GM12878 (cell line): ENCODE results near the gene ZNF841. TPM values are rescaled to one million over a fixed set of nuclear protein-coding genes. Genes with fewer than 3 reads are reported as not detected.

Source experiments
- ATAC-seq: fragments of 200-7000 bp; cut with Tn5 transposase; 3 replicates; pipeline ENCODE4 v1.9.1; 2020; ENCODE audit warnings: mild to moderate bottlenecking, moderate library complexity
- BruUV-seq: library from RNA; stranded (reverse); fragments of 400-500 nt; replicated peaks from 2 replicates; lab custom pipeline; 2021; lab: Mats Ljungman, UMichigan
- CTCF ChIA-PET: fragments of 300-600 bp; sonication (Branson Sonifier 250); formaldehyde crosslinking; extraction: SDS; loops from one replicate; lab custom pipeline; 2021; ENCODE audit warnings: inconsistent platforms; lab: Yijun Ruan, JAX
- POLR2A ChIA-PET: fragments of 350-600 bp; formaldehyde crosslinking; extraction: SDS; loops from one replicate; lab custom pipeline; 2021; ENCODE audit warnings: inconsistent platforms; lab: Charles Lee
- RAD21 ChIA-PET: fragments of 300-600 bp; sonication (Branson Sonifier 250); formaldehyde crosslinking; loops from one replicate; lab custom pipeline; 2023; ENCODE audit warnings: antibody characterized with exemption; ENCODE audit not compliant: unreplicated experiment; lab: Charles Lee
- SMC1A ChIA-PET: fragments of 300-600 bp; sonication (Branson Sonifier 250); formaldehyde crosslinking; loops from one replicate; lab custom pipeline; 2023; ENCODE audit not compliant: unreplicated experiment, uncharacterized antibody; lab: Charles Lee
- DNase-seq: peaks from one replicate; pipeline ENCODE4 v3.0.0-alpha.2; 2011; ENCODE audit warnings: low read depth, low spot score
- FAIRE-seq: peaks from 3 replicates; lab custom pipeline; 2011; peaks lifted over from hg19 to GRCh38; lab: Jason Lieb, UNC
- H2AFZ ChIP-seq: 2 replicates; pipeline ENCODE4 v1.6.0; 2011; ENCODE audit warnings: low read depth, low read length, control low read depth; ENCODE audit not compliant: control insufficient read depth
- H3K27ac ChIP-seq: 2 replicates; pipeline ENCODE4 v1.5.1; 2011; ENCODE audit warnings: control low read depth; ENCODE audit not compliant: control insufficient read depth, insufficient read depth
- H3K27me3 ChIP-seq, 2 experiments: replicated peaks in 1 of 2; 2 replicates each; pipeline versions ENCODE4 v1.6.0 to v1.6.1; 2011; ENCODE audit warnings: low read length in 1 of 2; ENCODE audit not compliant: control insufficient read depth in 2 of 2, insufficient read depth in 2 of 2
- H3K36me3 ChIP-seq, 2 experiments: 2 replicates each; pipeline ENCODE4 v1.5.1; 2011; ENCODE audit warnings: low read length in 1 of 2; ENCODE audit not compliant: control insufficient read depth in 2 of 2, insufficient read depth in 2 of 2
- H3K4me1 ChIP-seq: 2 replicates; pipeline ENCODE4 v1.6.1; 2011; ENCODE audit warnings: mild to moderate bottlenecking, low read length, moderate library complexity, mixed read lengths; ENCODE audit not compliant: control insufficient read depth, insufficient read depth
- H3K4me2 ChIP-seq: 2 replicates; pipeline ENCODE4 v1.6.0; 2011; ENCODE audit warnings: control low read depth; ENCODE audit not compliant: control insufficient read depth, insufficient read depth
- H3K4me3 ChIP-seq: fragments of 200-600 bp; sonication (generic); 2 replicates; pipeline ENCODE4 v1.5.1; 2016
- H3K79me2 ChIP-seq: 2 replicates; pipeline ENCODE4 v1.6.0; 2011; ENCODE audit warnings: low read length; ENCODE audit not compliant: control insufficient read depth, insufficient read depth
- H3K9ac ChIP-seq: 2 replicates; pipeline ENCODE4 v1.8.0; 2011; ENCODE audit warnings: low read length, control low read depth, mixed read lengths; ENCODE audit not compliant: control insufficient read depth, insufficient read depth
- H3K9me3 ChIP-seq: replicated peaks from 3 replicates; pipeline ENCODE4 v1.5.1; 2011; ENCODE audit warnings: mild to moderate bottlenecking, low read length; ENCODE audit not compliant: control insufficient read depth, insufficient read depth
- H4K20me1 ChIP-seq: 2 replicates; pipeline ENCODE4 v1.6.0; 2011; ENCODE audit not compliant: control insufficient read depth, insufficient read depth
- CHD4 ChIP-seq: fragments of 200-600 bp; sonication (generic); IDR thresholded peaks from 2 replicates; pipeline ENCODE4 v1.6.1; 2016; ENCODE audit warnings: mild to moderate bottlenecking
- GATAD2B ChIP-seq: fragments of 450-650 bp; conservative IDR thresholded peaks from 2 replicates; pipeline ENCODE4 v1.6.1; 2017; ENCODE audit warnings: low read depth, mild to moderate bottlenecking, moderate library complexity
- IRF4 ChIP-seq: IDR thresholded peaks from 2 replicates; pipeline ENCODE4 v1.6.1; 2011; ENCODE audit warnings: low read depth, low read length
- ZNF24 ChIP-seq: fragments of 450-650 bp; IDR thresholded peaks from 2 replicates; pipeline ENCODE4 v1.6.1; 2017; ENCODE audit warnings: antibody characterized with exemption, mild to moderate bottlenecking
- in situ Hi-C: fragments of 300-500 bp; cut with MboI; formaldehyde crosslinking; loops from 9 replicates; pipeline ENCODE4 v1.14.3; 2018; ENCODE audit warnings: mixed read lengths
- intact Hi-C: fragments of 100-400 bp; cut with micrococcal nuclease; formaldehyde crosslinking; loops from one replicate; pipeline ENCODE4 v1.14.2; 2022; ENCODE audit not compliant: unreplicated experiment
- polyA plus RNA-seq, 11 experiments: library from polyadenylated mRNA; depleted of rRNA in 4 of 11; unstranded in 6 of 11; stranded (reverse) in 5 of 11; fragments of >200 nt; fragmentation: Nextera tagmentation in 4 of 11; fragmentation: Illumina TruSeq in 1 of 11; extraction: Ambion mirVana in 4 of 11; extraction: Trizol in 1 of 11; gene quantifications; 1 replicate in 1 of 11; 2 replicates in 10 of 11; pipeline versions ENCODE4 v1.2.1 to v1.2.3, GENCODE V29; 2011 to 2016; ENCODE audit warnings: inconsistent platforms in 2 of 11, missing spikeins in 2 of 11, low read depth in 1 of 11
- total RNA-seq, 4 experiments: library from RNA; depleted of rRNA in 3 of 4; stranded (reverse); fragments of >200 nt in 3 of 4; fragmentation: Illumina TruSeq in 1 of 4; extraction: Trizol in 1 of 4; gene quantifications; 2 replicates each; pipeline versions ENCODE4 v1.2.1 to v1.2.3, GENCODE V29; 2013 to 2021
- TF ChIP-seq, protein P1 (sequence below): fragments of 450-650 bp; IDR thresholded peaks from 2 replicates; pipeline ENCODE4 v1.6.1; 2016; ENCODE audit warnings: mild to moderate bottlenecking, moderate library complexity, borderline replicate concordance
- TF ChIP-seq, protein P2 (sequence below): IDR thresholded peaks from 2 replicates; pipeline ENCODE4 v1.6.1; 2012; ENCODE audit warnings: low read length, inconsistent platforms
- TF ChIP-seq, protein P3 (sequence below): fragments of 450-650 bp; IDR thresholded peaks from 2 replicates; pipeline ENCODE4 v1.6.1; 2017; ENCODE audit warnings: low read depth, mild to moderate bottlenecking, moderate library complexity
- TF ChIP-seq, protein P4 (sequence below): fragments of 450-650 bp; IDR thresholded peaks from 2 replicates; pipeline ENCODE4 v1.6.1; 2017; ENCODE audit warnings: antibody characterized with exemption, mild to moderate bottlenecking, moderate library complexity
- TF ChIP-seq, protein P5 (sequence below): fragments of 150-350 bp; IDR thresholded peaks from 2 replicates; pipeline ENCODE4 v1.6.1; 2016; ENCODE audit warnings: low read depth, low read length

The ZNF841 gene
- total and polyA plus RNA-seq, 10 of the 15 experiments (the other 5 are each of a cell fraction or from before 2014, with no cell fraction given), result 1.4 to 15.0 (median 8.2) TPM

DNA sequence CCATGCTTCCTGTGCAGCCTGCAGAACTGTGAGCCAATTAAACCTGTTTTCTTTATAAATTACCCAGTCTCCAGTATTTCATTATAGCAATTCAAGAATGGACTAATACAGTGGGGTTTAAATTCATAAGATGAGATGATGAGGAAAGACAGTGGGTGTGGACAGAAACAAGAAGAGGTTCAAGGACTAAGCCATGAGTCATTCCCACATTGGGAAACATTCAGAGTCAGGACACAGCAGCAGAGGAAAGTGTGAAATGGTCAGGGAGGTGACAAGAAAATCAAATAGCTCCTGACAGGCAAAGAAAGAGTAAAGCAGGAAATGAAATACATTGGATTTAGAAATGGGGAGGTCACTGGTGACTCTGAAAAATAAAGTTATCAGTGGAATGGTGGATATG is 9.1 kb downstream of the ZNF841 start:
- in situ Hi-C loops (no loop called here), intact Hi-C loops (no loop called here)
- H3K4me3 ChIP-seq, result no peak overlapping the region
- no TSS peak for BruUV-seq
- no peak for TF ChIP-seq ZNF24
- TF ChIP-seq, protein P1, sequence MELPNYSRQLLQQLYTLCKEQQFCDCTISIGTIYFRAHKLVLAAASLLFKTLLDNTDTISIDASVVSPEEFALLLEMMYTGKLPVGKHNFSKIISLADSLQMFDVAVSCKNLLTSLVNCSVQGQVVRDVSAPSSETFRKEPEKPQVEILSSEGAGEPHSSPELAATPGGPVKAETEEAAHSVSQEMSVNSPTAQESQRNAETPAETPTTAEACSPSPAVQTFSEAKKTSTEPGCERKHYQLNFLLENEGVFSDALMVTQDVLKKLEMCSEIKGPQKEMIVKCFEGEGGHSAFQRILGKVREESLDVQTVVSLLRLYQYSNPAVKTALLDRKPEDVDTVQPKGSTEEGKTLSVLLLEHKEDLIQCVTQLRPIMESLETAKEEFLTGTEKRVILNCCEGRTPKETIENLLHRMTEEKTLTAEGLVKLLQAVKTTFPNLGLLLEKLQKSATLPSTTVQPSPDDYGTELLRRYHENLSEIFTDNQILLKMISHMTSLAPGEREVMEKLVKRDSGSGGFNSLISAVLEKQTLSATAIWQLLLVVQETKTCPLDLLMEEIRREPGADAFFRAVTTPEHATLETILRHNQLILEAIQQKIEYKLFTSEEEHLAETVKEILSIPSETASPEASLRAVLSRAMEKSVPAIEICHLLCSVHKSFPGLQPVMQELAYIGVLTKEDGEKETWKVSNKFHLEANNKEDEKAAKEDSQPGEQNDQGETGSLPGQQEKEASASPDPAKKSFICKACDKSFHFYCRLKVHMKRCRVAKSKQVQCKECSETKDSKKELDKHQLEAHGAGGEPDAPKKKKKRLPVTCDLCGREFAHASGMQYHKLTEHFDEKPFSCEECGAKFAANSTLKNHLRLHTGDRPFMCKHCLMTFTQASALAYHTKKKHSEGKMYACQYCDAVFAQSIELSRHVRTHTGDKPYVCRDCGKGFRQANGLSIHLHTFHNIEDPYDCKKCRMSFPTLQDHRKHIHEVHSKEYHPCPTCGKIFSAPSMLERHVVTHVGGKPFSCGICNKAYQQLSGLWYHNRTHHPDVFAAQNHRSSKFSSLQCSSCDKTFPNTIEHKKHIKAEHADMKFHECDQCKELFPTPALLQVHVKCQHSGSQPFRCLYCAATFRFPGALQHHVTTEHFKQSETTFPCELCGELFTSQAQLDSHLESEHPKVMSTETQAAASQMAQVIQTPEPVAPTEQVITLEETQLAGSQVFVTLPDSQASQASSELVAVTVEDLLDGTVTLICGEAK, result no peak
- TF ChIP-seq IRF4, result no peak
- TF ChIP-seq GATAD2B, result no peak
- TF ChIP-seq, protein P2, sequence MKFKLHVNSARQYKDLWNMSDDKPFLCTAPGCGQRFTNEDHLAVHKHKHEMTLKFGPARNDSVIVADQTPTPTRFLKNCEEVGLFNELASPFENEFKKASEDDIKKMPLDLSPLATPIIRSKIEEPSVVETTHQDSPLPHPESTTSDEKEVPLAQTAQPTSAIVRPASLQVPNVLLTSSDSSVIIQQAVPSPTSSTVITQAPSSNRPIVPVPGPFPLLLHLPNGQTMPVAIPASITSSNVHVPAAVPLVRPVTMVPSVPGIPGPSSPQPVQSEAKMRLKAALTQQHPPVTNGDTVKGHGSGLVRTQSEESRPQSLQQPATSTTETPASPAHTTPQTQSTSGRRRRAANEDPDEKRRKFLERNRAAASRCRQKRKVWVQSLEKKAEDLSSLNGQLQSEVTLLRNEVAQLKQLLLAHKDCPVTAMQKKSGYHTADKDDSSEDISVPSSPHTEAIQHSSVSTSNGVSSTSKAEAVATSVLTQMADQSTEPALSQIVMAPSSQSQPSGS, result no peak
- TF ChIP-seq, protein P3, sequence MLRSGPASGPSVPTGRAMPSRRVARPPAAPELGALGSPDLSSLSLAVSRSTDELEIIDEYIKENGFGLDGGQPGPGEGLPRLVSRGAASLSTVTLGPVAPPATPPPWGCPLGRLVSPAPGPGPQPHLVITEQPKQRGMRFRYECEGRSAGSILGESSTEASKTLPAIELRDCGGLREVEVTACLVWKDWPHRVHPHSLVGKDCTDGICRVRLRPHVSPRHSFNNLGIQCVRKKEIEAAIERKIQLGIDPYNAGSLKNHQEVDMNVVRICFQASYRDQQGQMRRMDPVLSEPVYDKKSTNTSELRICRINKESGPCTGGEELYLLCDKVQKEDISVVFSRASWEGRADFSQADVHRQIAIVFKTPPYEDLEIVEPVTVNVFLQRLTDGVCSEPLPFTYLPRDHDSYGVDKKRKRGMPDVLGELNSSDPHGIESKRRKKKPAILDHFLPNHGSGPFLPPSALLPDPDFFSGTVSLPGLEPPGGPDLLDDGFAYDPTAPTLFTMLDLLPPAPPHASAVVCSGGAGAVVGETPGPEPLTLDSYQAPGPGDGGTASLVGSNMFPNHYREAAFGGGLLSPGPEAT, result no peak
- TF ChIP-seq, protein P4, sequence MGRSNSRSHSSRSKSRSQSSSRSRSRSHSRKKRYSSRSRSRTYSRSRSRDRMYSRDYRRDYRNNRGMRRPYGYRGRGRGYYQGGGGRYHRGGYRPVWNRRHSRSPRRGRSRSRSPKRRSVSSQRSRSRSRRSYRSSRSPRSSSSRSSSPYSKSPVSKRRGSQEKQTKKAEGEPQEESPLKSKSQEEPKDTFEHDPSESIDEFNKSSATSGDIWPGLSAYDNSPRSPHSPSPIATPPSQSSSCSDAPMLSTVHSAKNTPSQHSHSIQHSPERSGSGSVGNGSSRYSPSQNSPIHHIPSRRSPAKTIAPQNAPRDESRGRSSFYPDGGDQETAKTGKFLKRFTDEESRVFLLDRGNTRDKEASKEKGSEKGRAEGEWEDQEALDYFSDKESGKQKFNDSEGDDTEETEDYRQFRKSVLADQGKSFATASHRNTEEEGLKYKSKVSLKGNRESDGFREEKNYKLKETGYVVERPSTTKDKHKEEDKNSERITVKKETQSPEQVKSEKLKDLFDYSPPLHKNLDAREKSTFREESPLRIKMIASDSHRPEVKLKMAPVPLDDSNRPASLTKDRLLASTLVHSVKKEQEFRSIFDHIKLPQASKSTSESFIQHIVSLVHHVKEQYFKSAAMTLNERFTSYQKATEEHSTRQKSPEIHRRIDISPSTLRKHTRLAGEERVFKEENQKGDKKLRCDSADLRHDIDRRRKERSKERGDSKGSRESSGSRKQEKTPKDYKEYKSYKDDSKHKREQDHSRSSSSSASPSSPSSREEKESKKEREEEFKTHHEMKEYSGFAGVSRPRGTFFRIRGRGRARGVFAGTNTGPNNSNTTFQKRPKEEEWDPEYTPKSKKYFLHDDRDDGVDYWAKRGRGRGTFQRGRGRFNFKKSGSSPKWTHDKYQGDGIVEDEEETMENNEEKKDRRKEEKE, result no peak
- TF ChIP-seq CHD4, result no peak
- TF ChIP-seq, protein P5, sequence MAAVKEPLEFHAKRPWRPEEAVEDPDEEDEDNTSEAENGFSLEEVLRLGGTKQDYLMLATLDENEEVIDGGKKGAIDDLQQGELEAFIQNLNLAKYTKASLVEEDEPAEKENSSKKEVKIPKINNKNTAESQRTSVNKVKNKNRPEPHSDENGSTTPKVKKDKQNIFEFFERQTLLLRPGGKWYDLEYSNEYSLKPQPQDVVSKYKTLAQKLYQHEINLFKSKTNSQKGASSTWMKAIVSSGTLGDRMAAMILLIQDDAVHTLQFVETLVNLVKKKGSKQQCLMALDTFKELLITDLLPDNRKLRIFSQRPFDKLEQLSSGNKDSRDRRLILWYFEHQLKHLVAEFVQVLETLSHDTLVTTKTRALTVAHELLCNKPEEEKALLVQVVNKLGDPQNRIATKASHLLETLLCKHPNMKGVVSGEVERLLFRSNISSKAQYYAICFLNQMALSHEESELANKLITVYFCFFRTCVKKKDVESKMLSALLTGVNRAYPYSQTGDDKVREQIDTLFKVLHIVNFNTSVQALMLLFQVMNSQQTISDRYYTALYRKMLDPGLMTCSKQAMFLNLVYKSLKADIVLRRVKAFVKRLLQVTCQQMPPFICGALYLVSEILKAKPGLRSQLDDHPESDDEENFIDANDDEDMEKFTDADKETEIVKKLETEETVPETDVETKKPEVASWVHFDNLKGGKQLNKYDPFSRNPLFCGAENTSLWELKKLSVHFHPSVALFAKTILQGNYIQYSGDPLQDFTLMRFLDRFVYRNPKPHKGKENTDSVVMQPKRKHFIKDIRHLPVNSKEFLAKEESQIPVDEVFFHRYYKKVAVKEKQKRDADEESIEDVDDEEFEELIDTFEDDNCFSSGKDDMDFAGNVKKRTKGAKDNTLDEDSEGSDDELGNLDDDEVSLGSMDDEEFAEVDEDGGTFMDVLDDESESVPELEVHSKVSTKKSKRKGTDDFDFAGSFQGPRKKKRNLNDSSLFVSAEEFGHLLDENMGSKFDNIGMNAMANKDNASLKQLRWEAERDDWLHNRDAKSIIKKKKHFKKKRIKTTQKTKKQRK, result no peak
- H3K27me3 ChIP-seq, result no peaks in the 10 kb centered on the region
- no peaks in the 10 kb centered on the region for H3K4me1 ChIP-seq
- H4K20me1 ChIP-seq, result no peaks in the 10 kb centered on the region
- DNase-seq (no peak), ATAC-seq (no peak), FAIRE-seq (no peak)
- H3K9me3 ChIP-seq, result peaks cover 41% of the 10 kb centered on the region
- H3K9ac ChIP-seq, result no peak overlapping the region
- ChIA-PET RAD21 (no interaction called here), SMC1A (no interaction called here), POLR2A (no interaction called here), CTCF (no interaction called here)
- H3K4me2 ChIP-seq, result no peak overlapping the region
- H3K27ac ChIP-seq, result no peak overlapping the region
- no peak overlapping the region for H2AFZ ChIP-seq
- peaks cover 0 to 25% of the 10 kb centered on the region in 2 experiments for H3K36me3 ChIP-seq
- H3K79me2 ChIP-seq, result no peaks in the 10 kb centered on the region
